Breast epithelium (tissue), 3 donors: ENCODE measurements around the gene HOXD1.

Experiments used
- POLR2A ChIP-seq: fragments of 450-650 bp; IDR thresholded peaks from one replicate; pipeline ENCODE4 v1.6.1; 2016; ENCODE audit warnings: antibody characterized with exemption, mild to moderate bottlenecking, moderate library complexity
- POLR2AphosphoS5 ChIP-seq, 3 donors: sonication (generic); formaldehyde crosslinking; IDR thresholded peaks; one replicate each; pipeline ENCODE4 v1.6.1; 2017; ENCODE audit warnings: antibody characterized with exemption in 3 of 3
- TF ChIP-seq, protein P1 (sequence below), 3 donors: fragments of 450-650 bp; IDR thresholded peaks; one replicate each; pipeline ENCODE4 v1.5.1; 2016 to 2017; ENCODE audit warnings: antibody characterized with exemption in 3 of 3, mild to moderate bottlenecking in 3 of 3, moderate library complexity in 3 of 3

GRCh38 chr2:176140513-176141317, 47.8 kb upstream of the HOXD1 start:
- TF ChIP-seq POLR2AphosphoS5 (IDR thresholded peaks at IDR 0.05) (peak in 2 of 3 donors; percentile 46 to 68), POLR2A (no peak)
- TF ChIP-seq, protein P1, sequence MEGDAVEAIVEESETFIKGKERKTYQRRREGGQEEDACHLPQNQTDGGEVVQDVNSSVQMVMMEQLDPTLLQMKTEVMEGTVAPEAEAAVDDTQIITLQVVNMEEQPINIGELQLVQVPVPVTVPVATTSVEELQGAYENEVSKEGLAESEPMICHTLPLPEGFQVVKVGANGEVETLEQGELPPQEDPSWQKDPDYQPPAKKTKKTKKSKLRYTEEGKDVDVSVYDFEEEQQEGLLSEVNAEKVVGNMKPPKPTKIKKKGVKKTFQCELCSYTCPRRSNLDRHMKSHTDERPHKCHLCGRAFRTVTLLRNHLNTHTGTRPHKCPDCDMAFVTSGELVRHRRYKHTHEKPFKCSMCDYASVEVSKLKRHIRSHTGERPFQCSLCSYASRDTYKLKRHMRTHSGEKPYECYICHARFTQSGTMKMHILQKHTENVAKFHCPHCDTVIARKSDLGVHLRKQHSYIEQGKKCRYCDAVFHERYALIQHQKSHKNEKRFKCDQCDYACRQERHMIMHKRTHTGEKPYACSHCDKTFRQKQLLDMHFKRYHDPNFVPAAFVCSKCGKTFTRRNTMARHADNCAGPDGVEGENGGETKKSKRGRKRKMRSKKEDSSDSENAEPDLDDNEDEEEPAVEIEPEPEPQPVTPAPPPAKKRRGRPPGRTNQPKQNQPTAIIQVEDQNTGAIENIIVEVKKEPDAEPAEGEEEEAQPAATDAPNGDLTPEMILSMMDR (IDR thresholded peaks at IDR 0.05) = peak; percentile 42 to 97 (median 82)
